SHP77 treated with DMSO at 0.1 percent for 48 hours (cell line): Measurements from ENCODE around the gene PRSS38.

Experiments used
- DNase-seq: peaks from one replicate; lab custom pipeline; 2025; lab: John Stamatoyannopoulos, UW

The PRSS38 gene

GRCh38 chr1:227815468-227816409, at the start of gene PRSS38:
Gene PRSS38 (plus strand): TSS chr1:227815675. CDS start chr1:227815717, 42 bp downstream.
- DNase-seq: no peak

GRCh38 chr1:227766015-227766634, 49.4 kb upstream of the PRSS38 start:
- DNase-seq: peak; percentile 95

- DNase-seq: no peak
Measured at GRCh38 chr1:227766653-227767277, 48.7 kb upstream of the PRSS38 start.

- no peak for DNase-seq
Measured at GRCh38 chr1:227767401-227768124, 47.9 kb upstream of the PRSS38 start.

- no peak for DNase-seq
Measured at GRCh38 chr1:227768125-227768439, 47.4 kb upstream of the PRSS38 start.

- no peak for DNase-seq
Measured at GRCh38 chr1:227768640-227769039, 46.8 kb upstream of the PRSS38 start.

GRCh38 chr1:227769047-227769935, 46.2 kb upstream of the PRSS38 start:
- no peak for DNase-seq

GRCh38 chr1:227769936-227770494, 45.5 kb upstream of the PRSS38 start:
- DNase-seq: no peak

- DNase-seq: no peak
Measured at GRCh38 chr1:227770812-227771211, 44.7 kb upstream of the PRSS38 start.

- no peak for DNase-seq
Measured at GRCh38 chr1:227771326-227771725, 44.1 kb upstream of the PRSS38 start.

- DNase-seq: no peak
Measured at GRCh38 chr1:227771771-227772170, 43.7 kb upstream of the PRSS38 start.

- DNase-seq: no peak
Measured at GRCh38 chr1:227773558-227773957, 41.9 kb upstream of the PRSS38 start.

- no peak for DNase-seq
Measured at GRCh38 chr1:227774051-227774731, 41.3 kb upstream of the PRSS38 start.

- DNase-seq: no peak
Measured at GRCh38 chr1:227774821-227775661, 40.4 kb upstream of the PRSS38 start.

GRCh38 chr1:227775841-227776240, 39.6 kb upstream of the PRSS38 start:
- no peak for DNase-seq

GRCh38 chr1:227776331-227776771, 39.1 kb upstream of the PRSS38 start:
- DNase-seq: no peak

GRCh38 chr1:227777156-227777555, 38.3 kb upstream of the PRSS38 start:
- DNase-seq: no peak

GRCh38 chr1:227777646-227778045, 37.8 kb upstream of the PRSS38 start:
- DNase-seq: no peak

GRCh38 chr1:227778401-227778947, 37.0 kb upstream of the PRSS38 start:
- no peak for DNase-seq
